ENCODE results near the gene CRABP2.

- TF ChIP-seq ZNF274 (IDR thresholded peaks at IDR 0.05; ENCODE audit: low read depth, low read length), result no peak
- no peak for TF ChIP-seq YY1 (IDR thresholded peaks at IDR 0.05; ENCODE audit: insufficient read depth, insufficient read length)
- no peak for TF ChIP-seq SUZ12 (IDR thresholded peaks at IDR 0.05; ENCODE audit: extremely low read depth, insufficient read depth, insufficient read length)
These were observed 14.7 kb downstream of the CRABP2 start for GRCh38 chr1:156690675-156691036.

Data from NT2/D1 (cell line).